CD1c-positive myeloid dendritic cell (primary cell): Measurements from ENCODE around the gene CYP2C9.
"Not testable (repeated sequence)": the region's sequence is repeated elsewhere in the genome, so short reads cannot be mapped to it uniquely, and the experiment has no call there.

Source experiments
- DNase-seq: peaks from one replicate; pipeline ENCODE4 v3.0.0-alpha.2; 2016; ENCODE audit errors: extremely low spot score

Gene CYP2C9

GRCh38 chr10:94938383-94938782, at the start of gene CYP2C9:
Gene CYP2C9, plus strand, starts transcription at chr10:94938658. Its CDS starts 25 bp downstream, at chr10:94938683.
- no peak for DNase-seq

GRCh38 chr10:94889123-94889522, 49.3 kb upstream of the CYP2C9 start:
- DNase-seq, result no peak

- no peak for DNase-seq
Observed at GRCh38 chr10:94890264-94891022, 48.0 kb upstream of the CYP2C9 start.

- not testable (repeated sequence) for DNase-seq
Observed at GRCh38 chr10:94898414-94898813, 40.0 kb upstream of the CYP2C9 start.

- DNase-seq, result no peak
Observed at GRCh38 chr10:94902080-94902479, 36.4 kb upstream of the CYP2C9 start.

GRCh38 chr10:94902570-94902969, 35.9 kb upstream of the CYP2C9 start:
- DNase-seq, result no peak

- not testable (repeated sequence) for DNase-seq
Observed at GRCh38 chr10:94904506-94905148, 33.8 kb upstream of the CYP2C9 start.

GRCh38 chr10:94916423-94916822, 22.0 kb upstream of the CYP2C9 start:
- no peak for DNase-seq

- no peak for DNase-seq
Observed at GRCh38 chr10:94936721-94937120, 1.7 kb upstream of the CYP2C9 start.

GRCh38 chr10:94943432-94944103, 5.1 kb downstream of the CYP2C9 start:
- DNase-seq, result not testable (repeated sequence)

- DNase-seq, result not testable (repeated sequence)
Observed at GRCh38 chr10:94946181-94946580, 7.7 kb downstream of the CYP2C9 start.

- no peak for DNase-seq
Observed at GRCh38 chr10:94963901-94964300, 25.4 kb downstream of the CYP2C9 start.

- no peak for DNase-seq
Observed at GRCh38 chr10:94983555-94983954, 45.1 kb downstream of the CYP2C9 start.

- no peak for DNase-seq
Observed at GRCh38 chr10:94989192-94989591, 50.7 kb downstream of the CYP2C9 start.

- DNase-seq, result no peak
Observed at GRCh38 chr10:94991243-94991888, 52.9 kb downstream of the CYP2C9 start.

GRCh38 chr10:94992811-94993210, 54.4 kb downstream of the CYP2C9 start:
- no peak for DNase-seq

GRCh38 chr10:94997741-94998174, 59.3 kb downstream of the CYP2C9 start:
- no peak for DNase-seq

- DNase-seq, result no peak
Observed at GRCh38 chr10:95026461-95026860, 88.0 kb downstream of the CYP2C9 start.

- DNase-seq, result no peak
Observed at GRCh38 chr10:95031656-95032055, 93.2 kb downstream of the CYP2C9 start.

- no peak for DNase-seq
Observed at GRCh38 chr10:95034401-95034800, 95.9 kb downstream of the CYP2C9 start.

- DNase-seq, result no peak
Observed at GRCh38 chr10:95035332-95036295, 97.2 kb downstream of the CYP2C9 start.
